ENCODE data around the gene HEBP1. TPM values are rescaled to one million over a fixed set of nuclear protein-coding genes. Genes with fewer than 3 reads are reported as not detected.

Gene HEBP1
- total RNA-seq, 1 donor from 2014 or later: 14.7 TPM

DNA sequence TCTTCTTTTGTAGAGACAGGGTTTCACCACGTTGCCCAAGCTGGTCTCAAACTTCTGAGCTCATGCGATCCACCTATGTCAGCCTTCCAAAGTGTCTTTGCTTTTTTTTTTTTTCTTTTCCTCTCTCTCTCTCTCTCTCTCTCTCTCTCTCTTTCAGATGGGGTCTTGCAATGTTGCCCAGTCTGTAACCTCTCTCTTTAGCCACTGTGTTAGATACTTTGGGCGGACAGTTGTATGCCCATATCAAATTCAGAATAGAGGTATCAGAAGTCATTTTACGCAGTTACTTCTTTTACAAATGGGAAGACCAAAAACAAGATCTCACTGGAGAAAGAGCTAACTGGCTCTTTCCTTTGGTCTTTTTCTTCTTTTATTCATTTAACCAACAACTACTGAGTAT is 6.7 kb downstream of the HEBP1 start:
- H3K4me3 ChIP-seq (ENCODE audit: low read depth, low read length): no peak overlapping the region

DNA sequence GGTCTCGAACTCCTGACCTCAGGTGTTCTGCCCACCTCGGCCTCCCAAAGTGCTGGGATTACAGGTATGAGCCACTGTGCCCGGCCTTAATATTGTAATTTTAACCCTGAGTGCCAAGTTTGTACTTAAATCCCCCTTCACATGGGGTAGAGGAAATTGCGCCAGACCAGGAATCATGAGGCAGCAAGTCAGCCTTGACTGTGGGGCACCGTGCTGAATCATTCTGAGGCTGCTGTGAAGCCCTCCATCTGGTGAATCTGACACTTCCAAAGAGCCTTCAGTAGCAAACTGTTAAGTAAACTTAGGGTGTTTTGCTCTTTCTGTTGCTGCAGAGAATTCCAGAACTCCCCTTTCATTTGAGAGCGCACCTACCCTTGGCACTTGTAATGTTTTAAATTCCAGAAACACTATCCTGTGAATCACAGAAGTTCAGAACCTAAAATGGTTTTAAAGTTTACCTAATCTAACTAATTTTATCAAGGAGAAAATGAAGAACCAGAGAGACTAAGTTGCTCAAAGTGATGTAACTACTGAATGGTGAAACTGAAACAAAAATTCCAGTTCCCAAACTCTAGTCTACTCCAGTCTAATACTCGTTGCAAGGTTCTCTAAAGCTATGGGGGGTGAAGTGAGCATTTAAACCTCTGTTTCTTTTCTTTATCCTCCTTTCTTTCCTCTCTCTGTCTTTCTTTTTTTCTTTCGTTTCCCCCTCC is 7.5 kb downstream of the HEBP1 start:
- TF ChIP-seq, protein P1, sequence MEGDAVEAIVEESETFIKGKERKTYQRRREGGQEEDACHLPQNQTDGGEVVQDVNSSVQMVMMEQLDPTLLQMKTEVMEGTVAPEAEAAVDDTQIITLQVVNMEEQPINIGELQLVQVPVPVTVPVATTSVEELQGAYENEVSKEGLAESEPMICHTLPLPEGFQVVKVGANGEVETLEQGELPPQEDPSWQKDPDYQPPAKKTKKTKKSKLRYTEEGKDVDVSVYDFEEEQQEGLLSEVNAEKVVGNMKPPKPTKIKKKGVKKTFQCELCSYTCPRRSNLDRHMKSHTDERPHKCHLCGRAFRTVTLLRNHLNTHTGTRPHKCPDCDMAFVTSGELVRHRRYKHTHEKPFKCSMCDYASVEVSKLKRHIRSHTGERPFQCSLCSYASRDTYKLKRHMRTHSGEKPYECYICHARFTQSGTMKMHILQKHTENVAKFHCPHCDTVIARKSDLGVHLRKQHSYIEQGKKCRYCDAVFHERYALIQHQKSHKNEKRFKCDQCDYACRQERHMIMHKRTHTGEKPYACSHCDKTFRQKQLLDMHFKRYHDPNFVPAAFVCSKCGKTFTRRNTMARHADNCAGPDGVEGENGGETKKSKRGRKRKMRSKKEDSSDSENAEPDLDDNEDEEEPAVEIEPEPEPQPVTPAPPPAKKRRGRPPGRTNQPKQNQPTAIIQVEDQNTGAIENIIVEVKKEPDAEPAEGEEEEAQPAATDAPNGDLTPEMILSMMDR (IDR thresholded peaks at IDR 0.05; ENCODE audit: insufficient read depth, low read length, poor library complexity, severe bottlenecking): no peak
- H3K4me3 ChIP-seq (ENCODE audit: low read depth, low read length): no peak overlapping the region
- H3K36me3 ChIP-seq (ENCODE audit: control insufficient read depth, insufficient read depth, low read length): no peaks in the 10 kb centered on the region
- H3K27me3 ChIP-seq (ENCODE audit: control insufficient read depth, insufficient read depth, low read length): no peaks in the 10 kb centered on the region
- peak; percentile 86 for DNase-seq (ENCODE audit: low read depth)

More for the DNA sequence above, 6.7 kb downstream of the HEBP1 start:
- no peak for DNase-seq (ENCODE audit: low read depth)
- TF ChIP-seq, protein P1 (IDR thresholded peaks at IDR 0.05; ENCODE audit: insufficient read depth, low read length, poor library complexity, severe bottlenecking): no peak
- Histone ChIP-seq H3K27me3 (ENCODE audit: control insufficient read depth, insufficient read depth, low read length) (no peaks in the 10 kb centered on the region), H3K36me3 (ENCODE audit: control insufficient read depth, insufficient read depth, low read length) (no peaks in the 10 kb centered on the region)

- Histone ChIP-seq H3K27me3 (ENCODE audit: control insufficient read depth, insufficient read depth, low read length) (no peaks in the 10 kb centered on the region), H3K4me3 (ENCODE audit: low read depth, low read length) (no peak overlapping the region), H3K36me3 (ENCODE audit: control insufficient read depth, insufficient read depth, low read length) (peaks cover 2% of the 10 kb centered on the region)
- DNase-seq (ENCODE audit: low read depth): no peak
- TF ChIP-seq, protein P1 (IDR thresholded peaks at IDR 0.05; ENCODE audit: insufficient read depth, low read length, poor library complexity, severe bottlenecking): no peak
Observed at GRCh38 chr12:12990700-12991468, 9.2 kb downstream of the HEBP1 start.

DNA sequence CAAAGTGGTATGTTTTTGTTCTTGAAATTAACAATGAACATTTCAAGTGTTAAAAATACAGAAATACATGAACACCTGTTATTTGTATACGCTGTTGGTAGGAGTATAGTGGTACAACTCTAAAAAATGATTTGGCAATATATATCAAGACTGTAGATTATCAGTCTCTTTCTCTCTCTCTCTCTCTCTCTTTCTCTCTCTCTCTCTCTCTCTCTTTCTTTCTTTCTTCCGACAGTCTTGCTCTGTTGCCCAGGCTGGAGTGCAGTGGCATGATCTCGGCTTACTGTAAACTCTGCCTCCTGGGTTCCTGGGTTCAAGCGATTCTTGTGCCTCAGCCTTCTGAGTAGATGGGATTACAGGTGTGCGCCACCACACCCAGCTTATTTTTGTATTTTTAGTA is 12.6 kb downstream of the HEBP1 start:
- Histone ChIP-seq H3K4me3 (ENCODE audit: low read depth, low read length) (no peak overlapping the region), H3K27me3 (ENCODE audit: control insufficient read depth, insufficient read depth, low read length) (no peaks in the 10 kb centered on the region), H3K36me3 (ENCODE audit: control insufficient read depth, insufficient read depth, low read length) (peaks cover 2% of the 10 kb centered on the region)
- TF ChIP-seq, protein P1 (IDR thresholded peaks at IDR 0.05; ENCODE audit: insufficient read depth, low read length, poor library complexity, severe bottlenecking): no peak
- DNase-seq (ENCODE audit: low read depth): no peak

- TF ChIP-seq, protein P1 (IDR thresholded peaks at IDR 0.05; ENCODE audit: insufficient read depth, low read length, poor library complexity, severe bottlenecking): no peak
- no peak for DNase-seq (ENCODE audit: low read depth)
- Histone ChIP-seq H3K27me3 (ENCODE audit: control insufficient read depth, insufficient read depth, low read length) (no peaks in the 10 kb centered on the region), H3K4me3 (ENCODE audit: low read depth, low read length) (no peak overlapping the region), H3K36me3 (ENCODE audit: control insufficient read depth, insufficient read depth, low read length) (peaks cover 2% of the 10 kb centered on the region)
Observed at GRCh38 chr12:12986775-12987331, 13.2 kb downstream of the HEBP1 start.

Measured in kidney epithelial cell (primary cell).